Adrenal gland (tissue), 5 donors: ENCODE results near the gene UROS.

ENCODE experiments used
- CTCF ChIP-seq, 6 experiments: fragments of 450-650 bp in 4 of 6; fragments of 200-600 bp in 2 of 6; sonication (generic) in 1 of 6; IDR thresholded peaks; 1 replicate in 5 of 6; 2 replicates in 1 of 6; pipeline versions ENCODE4 v1.5.1 to v1.8.0; 2016 to 2021; ENCODE audit warnings: antibody characterized with exemption in 6 of 6, mild to moderate bottlenecking in 2 of 6, moderate library complexity in 1 of 6
- POLR2A ChIP-seq, 2 donors: fragments of 450-650 bp; IDR thresholded peaks; one replicate each; pipeline ENCODE4 v1.6.1; 2017; ENCODE audit warnings: antibody characterized with exemption in 2 of 2, mild to moderate bottlenecking in 2 of 2, moderate library complexity in 1 of 2
- donor health status: DM: no; HTN: no; CAD: no.

- no peak for TF ChIP-seq CTCF (IDR thresholded peaks at IDR 0.05)
- no peak for TF ChIP-seq POLR2A (IDR thresholded peaks at IDR 0.05)
These were observed 52.2 kb downstream of the UROS start for GRCh38 chr10:125770844-125771243.
